OCI-LY1 (cell line): ENCODE results near the gene FABP7.

ENCODE experiments used
- H2AFZ ChIP-seq: fragments of 200-600 bp; sonication (generic), shearing (Covaris generic); 2 replicates; pipeline ENCODE4 v1.6.0; 2014; ENCODE audit warnings: antibody characterized with exemption, mild to moderate bottlenecking, low read length
- H3F3A ChIP-seq: fragments of 200-600 bp; sonication (generic), shearing (Covaris generic); 2 replicates; pipeline ENCODE4 v1.6.0; 2014; ENCODE audit warnings: mild to moderate bottlenecking, antibody characterized with exemption, low read length, moderate library complexity; ENCODE audit not compliant: insufficient read depth
- H3K27ac ChIP-seq: fragments of 200-600 bp; sonication (generic); 2 replicates; pipeline ENCODE4 v1.5.1; 2014; ENCODE audit warnings: low read length, mixed run types, mild to moderate bottlenecking, low read depth; ENCODE audit not compliant: poor library complexity, severe bottlenecking
- H3K27me3 ChIP-seq: fragments of 200-600 bp; sonication (generic); 2 replicates; pipeline ENCODE4 v1.6.0; 2014; ENCODE audit warnings: antibody characterized with exemption, mild to moderate bottlenecking, low read length, moderate library complexity; ENCODE audit not compliant: insufficient read depth
- H3K36me3 ChIP-seq: fragments of 200-600 bp; sonication (generic); 2 replicates; pipeline ENCODE4 v1.6.1; 2014; ENCODE audit warnings: mild to moderate bottlenecking, antibody characterized with exemption, low read length, moderate library complexity, mixed read lengths; ENCODE audit not compliant: insufficient read depth
- H3K4me1 ChIP-seq: fragments of 200-600 bp; sonication (generic); 2 replicates; pipeline ENCODE4 v1.5.1; 2014; ENCODE audit warnings: mild to moderate bottlenecking, low read length, moderate library complexity; ENCODE audit not compliant: insufficient read depth, severe bottlenecking
- H3K4me2 ChIP-seq: fragments of 200-600 bp; sonication (generic), shearing (Covaris generic); 2 replicates; pipeline ENCODE4 v1.6.1; 2014; ENCODE audit warnings: low read length
- H3K4me3 ChIP-seq: fragments of 200-600 bp; sonication (generic); 2 replicates; pipeline ENCODE4 v1.5.1; 2014; ENCODE audit warnings: low read length, low read depth, mild to moderate bottlenecking, mixed read lengths; ENCODE audit not compliant: poor library complexity, severe bottlenecking
- H3K79me2 ChIP-seq: fragments of 200-600 bp; shearing (Covaris generic); 2 replicates; pipeline ENCODE4 v1.6.1; 2016; ENCODE audit warnings: mixed run types, low read length, mixed read lengths; ENCODE audit not compliant: insufficient read depth
- H3K9ac ChIP-seq: fragments of 200-600 bp; sonication (generic), shearing (Covaris generic); 2 replicates; pipeline ENCODE4 v1.6.1; 2014; ENCODE audit warnings: mild to moderate bottlenecking, low read length, mixed read lengths
- H3K9me2 ChIP-seq: fragments of 200-600 bp; sonication (generic), shearing (Covaris generic); 2 replicates; pipeline ENCODE4 v1.6.1; 2014; ENCODE audit warnings: low read depth, mild to moderate bottlenecking, low read length, mixed read lengths
- H3K9me3 ChIP-seq: fragments of 200-600 bp; shearing (Covaris generic); 2 replicates; pipeline ENCODE4 v1.6.1; 2014; ENCODE audit warnings: low read length, mixed read lengths
- H4K20me1 ChIP-seq: fragments of 200-600 bp; sonication (generic), shearing (Covaris generic); 2 replicates; pipeline ENCODE4 v1.6.0; 2016; ENCODE audit warnings: mild to moderate bottlenecking, low read length; ENCODE audit not compliant: insufficient read depth
- CTCF ChIP-seq: fragments of 200-600 bp; sonication (generic), shearing (Covaris generic); IDR thresholded peaks from 2 replicates; pipeline ENCODE4 v1.5.1; 2017; ENCODE audit warnings: mild to moderate bottlenecking, antibody characterized with exemption, low read length, moderate library complexity, mixed read lengths
- EZH2 ChIP-seq: fragments of 200-600 bp; sonication (generic), shearing (Covaris generic); IDR thresholded peaks from 2 replicates; pipeline ENCODE4 v1.8.0; 2017; ENCODE audit warnings: borderline replicate concordance, mixed run types, mild to moderate bottlenecking, antibody characterized with exemption, low read length, moderate library complexity, mixed read lengths

Gene FABP7

DNA sequence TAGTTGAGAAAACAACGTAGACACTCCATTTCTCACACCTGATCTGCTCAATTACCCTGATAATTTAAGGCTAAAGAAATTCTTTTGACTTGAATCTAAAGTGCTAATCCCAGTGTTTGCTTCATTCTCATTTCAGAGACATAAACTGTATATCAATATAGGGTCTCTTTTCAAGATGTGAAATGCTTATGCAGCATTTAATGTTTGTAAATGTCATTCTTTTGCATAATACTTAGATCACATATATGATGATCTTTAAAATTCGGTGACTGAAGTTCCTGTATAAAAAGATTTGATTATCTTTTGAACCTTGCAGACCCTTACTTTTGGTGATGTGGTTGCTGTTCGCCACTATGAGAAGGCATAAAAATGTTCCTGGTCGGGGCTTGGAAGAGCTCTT lies 3.9 kb downstream of the FABP7 start:
- H3K4me1 ChIP-seq, result no peaks in the 10 kb centered on the region
- no peaks in the 10 kb centered on the region for H4K20me1 ChIP-seq
- no peak overlapping the region for H3K9ac ChIP-seq
- no peak overlapping the region for H3K27ac ChIP-seq
- H3K36me3 ChIP-seq, result no peaks in the 10 kb centered on the region
- no peak overlapping the region for H3K4me2 ChIP-seq
- H3F3A ChIP-seq, result no peaks in the 10 kb centered on the region
- no peak overlapping the region for H3K4me3 ChIP-seq
- H3K79me2 ChIP-seq, result no peaks in the 10 kb centered on the region
- H2AFZ ChIP-seq, result no peak overlapping the region
- H3K9me2 ChIP-seq, result no peaks in the 10 kb centered on the region
- H3K9me3 ChIP-seq, result no peaks in the 10 kb centered on the region
- H3K27me3 ChIP-seq, result peaks cover 3% of the 10 kb centered on the region; the same call in 1 of the 2 replicates
- TF ChIP-seq EZH2 (no peak), CTCF (no peak)

- H2AFZ ChIP-seq, result no peak overlapping the region
- H3K4me2 ChIP-seq, result no peak overlapping the region
- no peaks in the 10 kb centered on the region for H3K79me2 ChIP-seq
- TF ChIP-seq CTCF, result no peak
- H3K9me3 ChIP-seq, result no peaks in the 10 kb centered on the region
- no peaks in the 10 kb centered on the region for H3K4me1 ChIP-seq
- no peaks in the 10 kb centered on the region for H3F3A ChIP-seq
- H3K9ac ChIP-seq, result no peak overlapping the region
- no peak overlapping the region for H3K27ac ChIP-seq
- no peaks in the 10 kb centered on the region for H3K36me3 ChIP-seq
- H3K27me3 ChIP-seq, result peaks cover 3% of the 10 kb centered on the region; the same call in 1 of the 2 replicates
- no peaks in the 10 kb centered on the region for H4K20me1 ChIP-seq
- no peaks in the 10 kb centered on the region for H3K9me2 ChIP-seq
- H3K4me3 ChIP-seq, result no peak overlapping the region
Observed at GRCh38 chr6:122785891-122786290, 6.4 kb downstream of the FABP7 start.

GRCh38 chr6:122787721-122788120 lies 8.2 kb downstream of the FABP7 start:
- Histone ChIP-seq H3K9me3 (no peaks in the 10 kb centered on the region), H3F3A (no peaks in the 10 kb centered on the region), H4K20me1 (no peaks in the 10 kb centered on the region), H2AFZ (no peak overlapping the region), H3K4me3 (no peak overlapping the region), H3K4me1 (no peaks in the 10 kb centered on the region), H3K27ac (no peak overlapping the region), H3K36me3 (no peaks in the 10 kb centered on the region), H3K9me2 (no peaks in the 10 kb centered on the region), H3K27me3 (peaks cover 3% of the 10 kb centered on the region; the same call in 1 of the 2 replicates), H3K9ac (no peak overlapping the region), H3K79me2 (no peaks in the 10 kb centered on the region), H3K4me2 (no peak overlapping the region)
- TF ChIP-seq CTCF, result no peak
- TF ChIP-seq EZH2, result no peak
